ENCODE results near the gene PITX1.

The PITX1 gene

DNA sequence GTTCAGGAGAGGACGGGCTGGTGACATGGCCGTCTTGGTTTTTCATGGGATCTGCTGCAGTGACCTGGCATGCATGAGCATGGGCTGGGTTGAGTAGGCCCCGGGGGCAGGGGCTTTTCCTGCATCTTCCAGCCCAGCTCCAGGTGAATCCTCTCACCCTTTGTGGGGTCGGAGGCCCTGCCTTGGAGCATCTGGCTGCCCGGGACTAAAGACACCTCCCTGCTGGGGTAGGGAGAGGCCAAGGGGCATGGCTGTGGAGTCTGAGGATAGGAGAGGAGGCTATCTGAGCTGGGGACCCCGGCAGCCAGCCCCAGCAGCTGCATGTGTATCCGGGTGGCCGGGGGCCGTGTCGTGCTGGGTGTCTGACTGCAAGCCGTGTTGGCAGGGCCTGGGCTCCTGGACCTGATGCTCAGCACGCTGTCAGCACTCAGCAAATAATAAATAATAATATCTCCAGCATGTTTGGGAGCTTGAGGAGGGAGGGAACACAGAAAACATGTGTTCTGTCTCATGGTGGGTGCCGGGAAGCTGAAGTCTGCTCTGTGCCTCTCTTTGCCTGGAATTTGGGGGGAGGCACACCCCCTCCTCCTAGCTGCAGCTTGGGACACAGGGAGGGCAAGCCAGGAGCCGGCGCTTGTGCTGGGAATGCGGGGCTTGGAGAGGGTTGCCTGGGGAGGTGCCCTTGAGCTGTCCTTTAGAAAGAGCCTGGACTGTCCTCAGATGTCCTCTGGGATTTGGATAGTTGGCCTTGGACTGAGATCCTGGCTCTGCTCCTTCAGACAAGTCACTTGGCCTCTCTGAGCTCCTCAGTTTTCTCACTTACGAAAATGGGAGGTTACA, 28.4 kb upstream of the PITX1 start:
- FAIRE-seq (no peak), DNase-seq (ENCODE audit: low spot score) (no peak)

DNA sequence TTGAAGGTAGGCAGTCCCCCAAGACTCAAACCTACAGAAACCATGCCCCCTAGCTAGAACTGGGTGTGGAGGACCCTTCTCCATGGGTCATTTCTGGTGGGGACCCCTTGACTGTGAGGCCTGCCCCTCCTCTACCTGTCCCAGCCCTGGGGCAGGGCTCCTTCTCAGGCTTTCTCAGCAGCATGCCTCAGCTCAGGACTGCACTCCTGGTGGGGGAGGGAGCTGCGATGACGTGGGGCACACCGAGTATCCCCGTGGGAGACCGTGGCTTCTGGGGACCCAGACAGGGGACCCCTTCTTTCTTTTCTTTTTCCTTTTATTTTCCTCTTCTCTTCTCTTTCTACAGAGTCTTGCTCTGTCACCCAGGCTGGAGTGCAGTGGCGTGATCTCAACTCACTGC, 27.0 kb upstream of the PITX1 start:
- no peak for DNase-seq (ENCODE audit: low spot score)
- no peak for FAIRE-seq

DNA sequence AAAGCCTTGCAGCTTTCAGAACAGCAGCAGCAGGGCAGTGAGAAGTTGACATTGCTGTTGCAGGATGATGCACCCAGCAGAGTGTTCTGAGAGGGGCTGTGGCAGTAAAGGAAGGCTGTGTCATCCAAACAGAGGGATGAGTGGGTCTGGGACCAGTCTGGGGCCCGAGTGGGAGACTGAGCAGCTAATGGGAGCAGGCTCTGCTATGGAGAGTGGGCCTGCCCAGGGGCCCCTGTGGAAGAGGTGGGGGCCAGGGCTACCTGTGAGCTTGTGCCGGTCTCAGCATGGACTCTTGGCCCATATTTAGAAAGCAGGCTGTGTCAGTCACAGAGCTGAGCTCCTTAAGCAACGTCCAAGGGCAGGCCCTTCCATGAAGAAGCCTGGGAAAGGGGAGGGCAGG, 26.0 kb upstream of the PITX1 start:
- DNase-seq (ENCODE audit: low spot score) (no peak), FAIRE-seq (no peak)

DNA sequence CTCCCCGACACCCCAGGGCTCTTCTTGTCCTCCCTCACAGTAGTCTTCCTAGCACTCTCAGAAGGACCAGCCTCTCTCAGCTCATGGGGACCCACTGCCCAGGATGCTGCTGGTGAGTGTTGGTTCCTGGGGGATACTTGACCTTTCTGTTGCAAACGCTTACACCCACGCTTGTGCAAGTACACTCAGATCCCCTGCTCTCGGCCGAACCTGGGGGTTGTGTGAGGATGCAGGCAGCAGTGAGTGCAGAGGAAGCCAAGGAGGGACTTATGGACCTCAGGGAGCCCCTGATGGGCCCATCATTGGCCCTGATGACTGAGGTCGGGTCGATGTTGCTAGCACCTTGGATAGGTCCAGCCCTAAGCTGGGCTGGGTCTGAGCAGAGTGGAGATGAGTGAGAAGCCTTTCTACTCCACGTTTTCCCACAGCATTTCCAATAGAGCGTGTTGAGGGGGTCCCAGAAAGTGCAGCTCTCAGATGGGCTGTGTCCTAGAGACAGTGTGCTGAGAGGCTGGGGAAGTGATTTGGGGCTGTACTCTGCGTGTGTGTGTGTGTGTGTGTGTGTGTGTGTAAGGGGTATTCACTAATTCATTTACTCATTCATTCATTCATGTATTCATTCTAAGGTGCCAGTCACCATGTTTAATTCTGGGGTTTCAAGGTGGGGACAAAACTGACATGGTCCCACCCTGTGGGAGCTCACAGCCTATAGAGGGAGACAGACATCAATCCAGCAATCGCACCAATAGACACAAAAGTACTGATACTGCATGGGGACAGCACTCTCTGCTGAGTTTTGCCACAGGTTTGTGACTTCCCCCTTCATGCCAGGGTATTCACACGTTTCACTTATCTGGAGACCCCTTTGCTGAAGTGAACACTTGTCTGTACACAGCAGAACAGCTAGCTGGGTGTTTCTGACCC, 25.2 kb upstream of the PITX1 start:
- DNase-seq (ENCODE audit: low spot score) (no peak), FAIRE-seq (no peak)

DNA sequence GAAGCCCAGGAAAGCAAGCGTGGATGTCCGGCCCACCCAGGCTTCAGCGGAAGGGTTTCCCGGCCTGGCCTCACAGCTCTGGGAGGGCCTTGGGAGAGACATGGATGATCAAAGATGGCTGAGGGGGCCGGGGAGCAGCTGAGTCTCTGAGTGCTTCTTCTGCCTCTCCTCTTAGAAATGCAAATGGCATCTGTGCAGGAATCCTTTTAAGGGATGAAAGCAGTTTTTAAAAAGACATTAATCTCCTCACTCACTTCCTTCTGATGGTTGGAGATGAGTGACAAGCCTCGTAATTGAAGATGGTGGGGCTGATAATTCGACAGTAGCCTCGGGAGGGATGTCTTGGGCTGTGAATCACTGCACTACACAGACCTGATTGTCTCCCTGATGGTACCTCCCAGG, 24.3 kb upstream of the PITX1 start:
- no peak for DNase-seq (ENCODE audit: low spot score)
- no peak for FAIRE-seq

DNA sequence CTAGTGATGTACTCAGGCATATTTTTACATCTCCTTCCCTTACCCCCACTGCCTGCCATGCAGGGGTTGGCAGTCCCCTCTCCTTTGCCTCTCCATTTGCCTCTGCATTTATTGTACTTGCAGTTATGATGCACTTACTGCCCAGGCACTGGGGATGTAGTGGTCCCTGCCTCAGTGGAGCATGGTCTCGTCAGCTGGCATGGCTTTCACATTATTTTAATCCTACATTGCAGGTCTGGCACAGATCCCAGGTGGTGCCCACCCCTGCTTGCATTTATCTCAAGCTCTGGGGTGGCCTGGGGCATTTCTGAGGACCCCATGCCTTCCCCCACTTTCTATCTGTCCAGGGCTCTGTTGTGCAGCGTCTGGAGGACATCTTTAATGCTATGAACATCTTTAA, 23.2 kb upstream of the PITX1 start:
- FAIRE-seq, result no peak

DNA sequence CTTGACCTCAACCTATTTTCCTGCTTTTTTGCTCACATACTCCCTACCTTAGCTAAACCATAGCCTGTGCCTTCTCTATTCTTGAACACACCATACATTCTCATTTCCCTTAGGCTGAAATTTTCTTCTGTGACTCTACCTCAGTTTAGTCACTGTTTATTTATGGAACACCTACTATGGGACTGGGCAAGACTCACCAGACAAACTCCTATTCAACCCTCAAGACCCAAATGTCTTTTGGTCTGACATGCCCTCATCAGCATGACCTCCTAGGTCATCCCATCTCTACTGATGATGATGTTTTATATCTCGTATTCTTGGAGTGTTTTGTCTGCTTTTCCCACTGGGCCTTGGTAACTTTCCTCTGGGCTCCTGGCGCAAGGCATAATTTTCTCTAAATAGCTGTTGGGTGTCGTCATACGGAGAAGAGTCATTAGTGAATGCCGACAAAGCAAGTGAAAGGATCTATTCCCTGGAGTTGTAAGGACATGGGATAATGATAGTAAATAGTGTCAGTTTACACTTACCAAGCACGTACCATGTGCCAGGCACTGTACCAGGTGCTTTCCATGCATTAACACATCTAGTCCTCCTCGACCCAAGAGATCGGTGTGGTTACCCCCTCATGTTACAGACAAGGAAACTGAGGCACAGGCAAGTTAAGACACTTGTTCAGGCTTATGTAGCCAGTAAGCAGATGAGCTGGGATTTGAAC, 22.4 kb upstream of the PITX1 start:
- DNase-seq (ENCODE audit: low spot score), result no peak
- FAIRE-seq, result no peak

More for the DNA sequence above, 23.2 kb upstream of the PITX1 start:
- DNase-seq (ENCODE audit: low spot score), result no peak

DNA sequence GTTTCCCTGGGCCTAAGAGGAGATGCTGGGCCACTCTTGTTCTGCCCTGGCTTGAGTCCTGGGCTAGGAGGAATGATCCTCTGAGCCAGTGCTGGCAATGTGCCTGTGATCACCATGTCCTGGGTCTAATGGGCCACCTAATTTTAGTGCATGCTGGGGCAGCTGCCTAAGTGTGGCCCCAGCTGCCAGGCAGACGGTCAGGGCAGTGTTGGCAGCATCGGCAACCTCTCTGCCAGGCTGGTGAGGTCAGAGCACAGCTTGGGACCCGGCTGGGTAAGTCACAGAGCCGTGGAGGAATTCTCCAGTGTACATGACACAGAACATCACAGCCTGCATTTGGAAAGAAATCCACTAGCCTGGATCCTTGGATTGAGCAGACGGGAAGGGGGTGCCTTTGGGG, 21.4 kb upstream of the PITX1 start:
- FAIRE-seq (no peak), DNase-seq (ENCODE audit: low spot score) (no peak)

DNA sequence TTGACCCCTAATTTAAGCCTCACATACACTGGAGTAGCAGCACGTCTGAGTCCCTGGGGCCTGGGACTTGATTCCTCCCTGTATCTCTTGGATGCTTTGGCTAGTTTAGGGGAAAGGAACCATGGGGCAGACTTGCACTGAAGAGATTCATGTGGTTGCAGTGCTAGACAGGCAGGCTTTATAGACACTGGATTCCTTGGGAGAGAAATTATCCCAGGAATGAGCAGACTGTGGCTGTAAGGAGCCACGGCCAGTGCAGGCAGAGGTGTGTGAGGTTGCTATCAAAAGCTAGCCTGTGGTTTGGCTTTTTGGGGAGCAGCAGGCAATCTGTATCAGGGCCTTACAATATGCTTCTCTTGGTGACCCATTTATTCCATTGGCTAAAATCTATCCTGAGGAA, 20.5 kb upstream of the PITX1 start:
- DNase-seq (ENCODE audit: low spot score), result no peak
- no peak for FAIRE-seq

DNA sequence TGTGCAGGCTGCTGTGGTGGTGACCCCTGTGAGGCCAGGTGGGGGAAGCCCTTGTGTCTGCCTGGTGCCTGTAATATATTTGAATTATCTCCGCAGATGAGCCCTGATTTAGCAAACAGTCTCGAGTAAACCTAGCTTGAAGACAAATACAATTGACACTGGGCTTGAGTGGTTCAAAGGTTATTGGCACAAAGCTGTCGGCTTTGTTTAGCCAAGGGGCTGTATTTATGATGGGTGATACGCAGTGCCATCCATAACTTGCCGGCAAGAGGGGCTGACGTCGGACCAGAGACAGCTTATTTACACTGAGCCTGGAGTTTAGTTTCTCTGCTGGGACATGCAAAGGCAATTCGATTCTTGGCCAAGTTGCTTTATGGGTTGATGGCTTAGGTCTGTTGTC, 20.0 kb upstream of the PITX1 start:
- DNase-seq (ENCODE audit: low spot score) (no peak), FAIRE-seq (no peak)

DNA sequence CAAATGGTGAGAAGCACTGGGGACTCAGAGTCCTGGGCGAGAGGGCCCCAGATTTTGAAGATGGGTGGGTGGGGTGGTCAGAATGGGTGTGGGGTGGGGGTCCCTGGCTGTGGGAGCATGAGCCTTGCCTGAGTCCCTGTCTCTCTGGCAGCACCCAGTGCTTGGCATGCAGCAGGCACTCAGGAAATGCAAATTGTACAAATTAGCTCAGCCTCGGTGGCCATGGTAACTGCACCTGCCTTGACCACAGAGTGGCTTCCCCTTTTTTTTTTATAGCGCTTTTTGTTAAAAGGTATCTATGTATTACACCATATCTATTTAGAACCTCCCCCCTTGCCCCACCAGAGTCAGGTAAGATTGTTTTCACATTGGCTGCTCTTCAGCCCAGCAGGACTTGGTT, 19.2 kb upstream of the PITX1 start:
- FAIRE-seq (no peak), DNase-seq (ENCODE audit: low spot score) (no peak)

DNA sequence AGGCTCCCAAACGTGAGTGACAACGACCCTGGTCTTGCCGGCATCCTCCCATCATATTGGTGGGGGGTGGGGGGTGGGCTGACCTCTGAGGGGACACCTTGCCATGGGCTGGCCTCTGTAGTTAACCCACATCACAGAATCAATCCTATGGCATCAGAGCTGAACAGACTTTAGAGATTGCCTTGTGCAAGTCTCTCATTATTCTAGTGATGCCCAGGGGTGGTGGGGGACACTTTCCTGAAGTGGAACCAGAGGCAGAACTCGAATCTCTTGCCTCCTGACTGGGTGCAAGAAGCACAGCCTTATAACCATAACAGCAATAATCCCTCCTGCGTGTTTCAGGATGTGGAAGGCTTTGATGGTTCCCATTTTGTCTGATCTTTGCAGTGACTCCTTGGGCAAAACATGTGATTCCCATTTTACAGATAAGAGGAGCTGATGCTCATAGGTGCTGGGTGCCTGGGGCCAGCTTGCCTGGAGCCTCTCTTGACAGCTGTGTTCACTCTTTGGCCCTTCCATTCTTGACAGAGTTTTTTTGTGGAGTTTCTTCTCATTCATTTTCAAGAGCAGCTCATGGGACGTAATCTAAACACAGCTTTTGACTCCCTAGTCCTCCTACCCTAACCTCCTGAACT, 18.6 kb upstream of the PITX1 start:
- no peak for FAIRE-seq
- no peak for DNase-seq (ENCODE audit: low spot score)

DNA sequence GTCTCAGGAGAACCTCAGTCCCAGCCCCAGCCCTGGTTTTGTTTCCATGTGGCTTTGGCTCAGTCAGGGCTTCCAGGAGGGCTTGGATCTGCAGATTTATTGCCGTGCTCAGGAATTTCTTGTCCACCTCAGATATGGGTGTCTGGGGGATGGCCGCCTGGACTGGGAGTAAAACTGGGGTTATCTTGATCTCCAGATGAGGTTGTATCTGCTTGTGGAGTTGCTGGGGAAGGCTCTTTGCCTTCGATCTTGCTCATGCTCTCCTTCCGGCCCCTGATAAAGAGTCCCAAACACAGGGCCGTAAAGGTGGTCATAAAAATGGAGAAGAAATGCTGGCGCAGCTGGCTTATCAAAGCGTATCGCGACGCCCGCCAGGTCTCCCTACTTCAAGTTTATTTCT, 17.8 kb upstream of the PITX1 start:
- FAIRE-seq (no peak), DNase-seq (ENCODE audit: low spot score) (no peak)

DNA sequence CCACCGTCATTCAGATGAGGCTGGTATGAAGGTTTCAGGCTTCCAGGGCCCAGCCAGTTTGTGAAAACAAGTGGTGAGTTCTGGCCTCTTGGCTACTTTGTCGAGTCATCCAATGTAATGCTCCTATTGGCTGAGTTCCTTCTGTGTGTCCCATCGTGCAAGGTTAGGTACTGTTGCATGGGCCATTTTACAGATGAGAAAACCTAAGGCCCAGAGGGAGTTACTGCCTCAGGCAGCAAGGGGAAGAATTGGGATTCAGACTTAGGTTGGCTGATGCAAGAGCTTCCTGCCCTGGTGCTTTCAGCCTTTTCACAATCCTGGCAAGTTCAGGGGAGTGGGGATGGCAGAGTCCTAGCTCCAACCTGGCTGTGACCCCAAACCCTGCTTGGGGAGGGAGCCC, 17.4 kb upstream of the PITX1 start:
- DNase-seq (ENCODE audit: low spot score) (no peak), FAIRE-seq (no peak)

DNA sequence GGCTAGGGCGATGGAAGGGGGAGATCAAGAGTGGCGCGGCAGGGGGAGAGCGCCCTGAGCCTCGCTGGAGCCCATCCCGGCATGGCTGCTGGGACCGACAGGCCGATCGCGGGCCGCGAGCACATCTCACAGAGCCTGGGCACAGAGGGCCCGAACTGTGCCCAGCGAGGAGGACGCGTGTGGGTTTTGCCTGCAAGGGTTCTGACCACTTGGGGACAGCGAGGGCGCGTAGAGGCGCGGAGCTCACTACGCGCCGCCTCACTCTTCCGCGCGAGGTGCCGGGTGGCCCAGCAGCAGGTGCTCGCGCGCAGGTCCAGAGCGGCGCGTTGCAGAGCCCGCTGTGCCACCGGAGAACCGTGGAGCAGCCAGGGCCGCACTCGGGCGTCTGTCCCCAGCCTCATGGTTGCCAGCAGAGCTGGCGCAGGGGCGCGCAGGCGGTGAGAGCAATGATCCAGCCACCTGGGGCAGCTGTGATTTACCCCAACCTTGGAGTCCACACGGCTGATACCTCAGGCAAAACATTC, 16.3 kb upstream of the PITX1 start:
- FAIRE-seq, result no peak
- DNase-seq (ENCODE audit: low spot score), result no peak

DNA sequence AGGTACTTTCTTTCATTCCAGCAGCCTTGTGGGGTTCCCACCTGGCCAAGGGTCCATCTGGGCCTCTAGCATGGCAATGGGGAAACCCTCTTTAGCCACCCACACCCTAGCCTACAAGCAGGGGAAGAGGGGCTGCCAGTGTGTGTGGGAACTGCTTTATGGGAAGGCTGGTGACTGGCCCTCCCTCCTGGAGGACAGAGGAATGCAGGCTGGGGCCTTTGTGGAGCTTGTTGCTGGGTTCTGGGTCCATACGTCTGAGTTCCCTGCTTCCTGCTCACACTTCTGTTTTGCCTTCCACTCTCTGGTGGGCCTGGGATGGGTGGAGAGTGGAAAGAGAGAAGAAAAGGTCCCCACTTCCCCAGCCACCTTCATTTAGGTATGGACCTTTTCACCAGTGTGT, 14.9 kb upstream of the PITX1 start:
- FAIRE-seq (no peak), DNase-seq (ENCODE audit: low spot score) (no peak)

DNA sequence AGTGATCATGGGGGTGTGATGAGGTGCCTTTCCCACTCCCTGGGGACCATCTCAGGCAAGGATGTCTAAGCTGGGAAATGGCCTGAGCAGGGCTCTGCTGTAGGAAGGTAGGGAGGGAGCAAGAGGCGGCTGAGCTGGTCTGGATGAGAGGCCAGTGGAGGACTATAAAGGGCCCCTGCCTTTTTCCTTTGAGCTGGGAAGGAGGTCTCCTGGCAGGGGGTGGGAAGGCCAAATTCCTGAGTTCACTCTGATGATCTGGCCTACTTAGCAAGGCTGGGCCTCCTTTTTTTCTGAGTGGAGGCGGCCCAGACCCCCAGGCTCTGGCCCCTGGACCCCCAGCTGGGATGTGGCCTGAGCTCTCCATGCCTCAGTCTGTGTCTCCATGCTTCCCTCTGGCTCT, 14.3 kb upstream of the PITX1 start:
- DNase-seq (ENCODE audit: low spot score) (no peak), FAIRE-seq (no peak)

DNA sequence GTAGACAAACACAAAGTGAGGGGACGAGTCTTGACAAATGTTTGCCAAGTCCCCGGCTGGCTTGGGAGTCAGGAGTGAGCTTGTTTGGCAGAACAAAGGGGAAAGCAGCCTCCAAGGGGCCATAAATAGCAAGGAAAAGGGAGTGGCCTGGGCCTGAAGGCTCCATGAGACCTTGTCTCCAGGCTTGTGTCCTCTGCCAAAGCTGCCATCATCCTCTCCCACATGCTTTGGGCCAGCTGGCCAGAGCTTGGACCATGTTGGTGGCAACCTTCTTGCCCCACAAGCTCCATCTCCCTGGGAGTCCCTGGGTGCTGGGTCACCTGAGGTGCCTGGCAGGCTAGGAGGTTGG, 13.3 kb upstream of the PITX1 start:
- FAIRE-seq (no peak), DNase-seq (ENCODE audit: low spot score) (no peak)

DNA sequence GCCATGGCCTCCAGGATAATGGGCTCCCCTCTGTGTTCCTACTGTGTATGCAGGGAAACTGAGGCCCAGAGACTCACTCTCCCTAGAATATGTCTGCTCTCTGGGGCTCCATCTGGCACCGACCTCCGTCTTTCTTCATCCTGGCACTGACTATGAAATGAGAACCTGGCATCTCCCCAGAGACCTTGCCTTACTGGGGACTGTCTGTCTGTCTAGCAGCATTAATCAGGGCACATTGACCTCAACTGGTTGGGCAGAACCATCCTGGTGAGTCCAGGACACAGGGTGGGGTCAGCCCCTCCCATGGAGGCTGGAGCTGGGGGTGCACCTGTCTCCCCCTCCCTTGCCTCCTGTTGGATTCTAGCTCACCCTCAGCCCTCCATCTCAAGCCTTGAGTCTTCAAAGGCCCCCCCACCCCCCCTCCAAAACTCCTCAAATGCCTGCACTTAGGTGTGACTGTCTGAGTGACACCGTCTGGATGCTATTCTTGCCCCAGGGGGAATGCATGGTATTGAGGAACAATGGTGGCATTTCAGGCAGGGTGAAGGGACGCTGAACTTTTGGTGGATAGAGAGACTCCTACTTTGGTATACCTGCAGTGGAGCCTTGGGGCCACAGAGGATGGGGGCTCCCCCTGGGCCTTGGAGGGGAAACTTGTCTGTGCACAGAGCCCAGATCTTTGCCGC, 12.8 kb upstream of the PITX1 start:
- DNase-seq (ENCODE audit: low spot score) (no peak), FAIRE-seq (no peak)

DNA sequence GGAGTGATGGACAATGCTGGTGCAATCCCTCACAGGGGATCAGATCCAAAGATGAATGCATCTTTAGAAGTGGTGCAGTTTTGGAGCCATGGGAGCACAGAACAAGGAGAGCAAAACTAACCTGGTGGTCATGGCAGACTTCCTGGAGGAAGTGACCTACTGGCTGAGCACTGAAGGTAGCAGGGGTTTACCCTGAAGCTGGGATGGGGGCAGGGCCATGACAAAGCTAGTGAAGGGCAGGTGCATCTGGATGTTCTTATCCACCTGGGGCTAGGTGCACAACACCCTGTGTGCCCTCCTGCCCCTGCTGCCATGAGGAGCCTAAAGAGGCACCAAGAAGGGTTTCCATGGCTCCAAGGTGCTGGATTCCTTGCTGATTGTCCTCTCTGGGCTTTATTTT, 11.5 kb upstream of the PITX1 start:
- DNase-seq (ENCODE audit: low spot score) (no peak), FAIRE-seq (no peak)

DNA sequence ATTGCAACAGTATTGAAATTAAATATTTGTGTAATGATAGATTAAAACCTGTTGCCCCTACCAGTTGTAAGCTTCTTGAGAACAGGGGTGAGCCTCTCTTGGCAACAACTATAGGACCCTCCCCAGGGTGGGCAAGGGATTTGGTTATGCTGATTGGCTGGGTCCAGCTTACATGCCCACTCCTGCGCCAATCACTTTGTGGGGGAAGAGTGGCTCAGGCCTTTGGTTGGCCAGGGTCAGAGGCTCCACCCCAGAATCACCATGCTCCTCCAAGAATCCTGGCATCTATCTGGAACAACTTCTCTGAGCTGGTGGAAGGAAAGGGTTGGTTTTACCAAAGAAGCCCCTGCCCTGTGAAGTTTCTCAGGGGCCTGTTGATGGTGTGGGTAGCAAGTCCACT, 8.6 kb upstream of the PITX1 start:
- DNase-seq (ENCODE audit: low spot score) (no peak), FAIRE-seq (no peak)
